DND-41 (cell line): ENCODE data around the gene UNC79.
A peak's percentile ranks its signal among the peaks of the same experiment; 100 is the strongest.

ENCODE experiments used
- ATAC-seq: fragments of 200-7000 bp; cut with Tn5 transposase; 3 replicates; pipeline ENCODE4 v1.9.1; 2021; ENCODE audit warnings: low read depth; ENCODE audit not compliant: insufficient read depth
- DNase-seq: peaks from one replicate; pipeline ENCODE4 v3.0.0-alpha.2; 2020
- H2AFZ ChIP-seq: 2 replicates; pipeline ENCODE4 v1.6.0; 2012; ENCODE audit warnings: low read depth, low read length
- H3K27ac ChIP-seq: 2 replicates; pipeline ENCODE4 v1.5.1; 2012; ENCODE audit warnings: low read length, inconsistent platforms
- H3K27me3 ChIP-seq: fragments of 200-600 bp; sonication (generic); 2 replicates; pipeline ENCODE4 v1.6.0; 2012; ENCODE audit warnings: low read length, mild to moderate bottlenecking, inconsistent platforms; ENCODE audit not compliant: insufficient read depth, poor library complexity
- H3K36me3 ChIP-seq: 2 replicates; pipeline ENCODE4 v1.5.1; 2012; ENCODE audit warnings: low read length, inconsistent platforms; ENCODE audit not compliant: insufficient read depth
- H3K4me1 ChIP-seq: 2 replicates; pipeline ENCODE4 v1.5.1; 2012; ENCODE audit warnings: mild to moderate bottlenecking, low read length; ENCODE audit not compliant: insufficient read depth
- H3K4me2 ChIP-seq: 2 replicates; pipeline ENCODE4 v1.6.0; 2012; ENCODE audit warnings: mild to moderate bottlenecking, moderate library complexity, low read length, inconsistent platforms; ENCODE audit not compliant: insufficient read depth
- H3K4me3 ChIP-seq, 2 experiments: fragments of 200-600 bp in 1 of 2; shearing (Covaris generic) in 1 of 2; 2 replicates each; pipeline ENCODE4 v1.5.1; 2012 to 2016; ENCODE audit warnings: inconsistent platforms in 2 of 2, low read length in 2 of 2, mild to moderate bottlenecking in 2 of 2, low read depth in 1 of 2, moderate library complexity in 1 of 2
- H3K79me2 ChIP-seq: 2 replicates; pipeline ENCODE4 v1.6.0; 2012; ENCODE audit warnings: low read length, inconsistent platforms; ENCODE audit not compliant: insufficient read depth
- H3K9ac ChIP-seq: 2 replicates; pipeline ENCODE4 v1.6.0; 2012; ENCODE audit warnings: low read depth, mild to moderate bottlenecking, inconsistent platforms, low read length, moderate library complexity
- H3K9me3 ChIP-seq: 2 replicates; pipeline ENCODE4 v1.5.1; 2012; ENCODE audit warnings: low read length, moderate library complexity, mild to moderate bottlenecking, inconsistent platforms; ENCODE audit not compliant: insufficient read depth, severe bottlenecking
- H4K20me1 ChIP-seq: 2 replicates; pipeline ENCODE4 v1.6.0; 2012; ENCODE audit warnings: low read length; ENCODE audit not compliant: insufficient read depth
- CTCF ChIP-seq: IDR thresholded peaks from 2 replicates; pipeline ENCODE4 v1.5.1; 2012; ENCODE audit warnings: borderline replicate concordance, low read length, moderate library complexity, mild to moderate bottlenecking; ENCODE audit not compliant: poor library complexity, severe bottlenecking; ENCODE audit errors: extremely low read depth
- EZH2 ChIP-seq: IDR thresholded peaks from 3 replicates; pipeline ENCODE4 v1.6.1; 2012; ENCODE audit warnings: borderline replicate concordance, low read depth, mild to moderate bottlenecking, moderate library complexity, low read length, inconsistent platforms; ENCODE audit not compliant: severe bottlenecking

Gene UNC79

GRCh38 chr14:93691042-93691780 is 260.5 kb downstream of the UNC79 start:
- H3K4me3 ChIP-seq: no peak overlapping the region
- H3K79me2 ChIP-seq: no peaks in the 10 kb centered on the region
- H3K9me3 ChIP-seq: no peaks in the 10 kb centered on the region
- peaks cover 13% of the 10 kb centered on the region for H3K27me3 ChIP-seq
- no peak for DNase-seq
- H3K36me3 ChIP-seq: no peaks in the 10 kb centered on the region
- ATAC-seq: no peak
- TF ChIP-seq CTCF (peak; percentile 7), EZH2 (no peak)
- no peaks in the 10 kb centered on the region for H3K4me1 ChIP-seq
- H4K20me1 ChIP-seq: no peaks in the 10 kb centered on the region
- no peak overlapping the region for H3K27ac ChIP-seq
- H2AFZ ChIP-seq: no peak overlapping the region
- H3K9ac ChIP-seq: no peak overlapping the region
- H3K4me2 ChIP-seq: no peak overlapping the region

DNA sequence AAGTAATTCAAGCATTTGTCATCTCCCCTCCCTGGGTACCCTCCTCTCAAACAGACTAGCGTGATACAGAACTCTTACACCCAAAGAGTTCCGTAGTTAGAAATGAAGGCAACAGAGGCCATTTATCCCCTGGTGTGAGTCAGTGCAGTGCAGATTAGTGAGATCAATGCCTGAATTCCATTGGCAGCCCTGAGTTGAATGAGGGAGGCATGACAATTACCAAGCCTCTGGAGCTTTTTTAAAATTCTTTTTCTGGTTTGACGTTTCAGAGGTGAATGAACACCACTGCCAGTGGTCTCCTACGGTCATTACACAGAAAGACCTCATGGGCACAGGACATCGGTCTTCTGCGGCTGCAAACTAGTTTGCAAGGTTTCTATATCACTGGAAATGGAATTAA is 263.2 kb downstream of the UNC79 start:
- no peak overlapping the region for H3K9ac ChIP-seq
- H3K27ac ChIP-seq: no peak overlapping the region
- no peaks in the 10 kb centered on the region for H3K27me3 ChIP-seq
- no peak overlapping the region for H2AFZ ChIP-seq
- H3K36me3 ChIP-seq: no peaks in the 10 kb centered on the region
- H3K4me2 ChIP-seq: no peak overlapping the region
- TF ChIP-seq EZH2 (no peak), CTCF (no peak)
- no peaks in the 10 kb centered on the region for H3K79me2 ChIP-seq
- no peaks in the 10 kb centered on the region for H4K20me1 ChIP-seq
- DNase-seq: no peak
- ATAC-seq: no peak
- H3K9me3 ChIP-seq: no peaks in the 10 kb centered on the region
- no peak overlapping the region for H3K4me3 ChIP-seq
- H3K4me1 ChIP-seq: no peaks in the 10 kb centered on the region

DNA sequence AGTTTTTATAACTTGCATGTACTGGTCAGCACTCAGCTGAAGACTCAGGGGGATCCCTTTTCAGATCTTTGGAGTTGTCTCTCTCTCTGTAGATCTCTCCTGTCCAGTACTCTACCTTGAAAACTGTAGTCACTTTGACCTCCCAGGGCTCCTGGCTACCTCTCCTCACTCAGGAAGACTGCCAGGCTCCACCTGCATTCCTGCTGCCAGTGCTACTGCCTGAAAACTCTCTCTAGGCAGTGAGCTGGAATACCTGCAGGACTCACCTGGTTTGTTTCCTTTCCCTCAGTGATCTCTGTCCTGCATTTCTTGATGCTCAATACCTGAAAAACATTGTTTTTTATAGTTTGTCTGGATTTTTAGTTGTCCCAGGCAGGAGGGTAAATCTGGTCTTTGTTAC is 270.2 kb downstream of the UNC79 start:
- Histone ChIP-seq H4K20me1 (no peaks in the 10 kb centered on the region), H3K4me2 (no peak overlapping the region), H2AFZ (no peak overlapping the region), H3K36me3 (no peaks in the 10 kb centered on the region), H3K27me3 (no peaks in the 10 kb centered on the region), H3K4me3 (no peak overlapping the region), H3K9me3 (no peaks in the 10 kb centered on the region), H3K4me1 (no peaks in the 10 kb centered on the region), H3K79me2 (no peaks in the 10 kb centered on the region), H3K9ac (no peak overlapping the region), H3K27ac (no peak overlapping the region)
- no peak for DNase-seq
- no peak for TF ChIP-seq EZH2
- TF ChIP-seq CTCF: no peak
- ATAC-seq: no peak
